ENCODE data around the gene GABRB2. TPM values are rescaled to one million over a fixed set of nuclear protein-coding genes. Genes with fewer than 3 reads are reported as not detected.
"Not testable (repeated sequence)": the region's sequence is repeated elsewhere in the genome, so short reads cannot be mapped to it uniquely, and the experiment has no call there.

Gene GABRB2
- total and polyA plus RNA-seq, 2 experiments from 2014 or later = 0.11 to 0.94 TPM

- TF ChIP-seq CTCF (conservative IDR thresholded peaks at IDR 0.05; ENCODE audit: low read depth in 2 of 2) = no peak
- TF ChIP-seq EZH2phosphoT487 (IDR thresholded peaks at IDR 0.05; ENCODE audit: unreplicated experiment) = no peak
- no peak for TF ChIP-seq STAT1 (IDR thresholded peaks at IDR 0.05; ENCODE audit: unreplicated experiment)
Measured at GRCh38 chr5:161299053-161299452, 247.5 kb downstream of the GABRB2 start (continued).

GRCh38 chr5:161297388-161297787 is 249.1 kb downstream of the GABRB2 start:
- H3K4me3 ChIP-seq; H3K27ac Mint-ChIP-seq; H3K4me2 ChIP-seq; H3K27me3 Mint-ChIP-seq (ENCODE audit: insufficient read depth, low read depth, poor library complexity); H3K9me2 ChIP-seq (ENCODE audit: insufficient read depth); H3K79me2 ChIP-seq (replicated peaks; ENCODE audit: insufficient read depth); H3F3A ChIP-seq (replicated peaks; ENCODE audit: low read depth); H3K4me3 Mint-ChIP-seq; H4K20me1 ChIP-seq (replicated peaks; ENCODE audit: insufficient read depth); H3K36me3 Mint-ChIP-seq (ENCODE audit: low read depth); DNase-seq (ENCODE audit: low spot score); H3K27me3 ChIP-seq (ENCODE audit: insufficient read depth); H3K36me3 ChIP-seq (ENCODE audit: insufficient read depth); ATAC-seq; H3K9me3 Mint-ChIP-seq; H3K4me1 Mint-ChIP-seq; H3K4me1 ChIP-seq (ENCODE audit: insufficient read depth); H3K27ac ChIP-seq (ENCODE audit: low read depth); H2AFZ ChIP-seq: not testable (repeated sequence)

- no peaks in the 10 kb centered on the region for H3K4me1 ChIP-seq (ENCODE audit: insufficient read depth)
- ATAC-seq (no peak), DNase-seq (ENCODE audit: low spot score) (no peak)
- H3K9me2 ChIP-seq (ENCODE audit: insufficient read depth) = peaks cover 3% of the 10 kb centered on the region; the same call in 1 of the 2 replicates
- H3K36me3 ChIP-seq (ENCODE audit: insufficient read depth) = no peaks in the 10 kb centered on the region
- H3K9me3 Mint-ChIP-seq = peaks cover 5% of the 10 kb centered on the region; the same call in 2 of the 3 replicates
- no peak overlapping the region for H3K27ac Mint-ChIP-seq
- no peaks in the 10 kb centered on the region; the same call in 2 of the 3 replicates for H3K36me3 Mint-ChIP-seq (ENCODE audit: low read depth)
- H3K27me3 ChIP-seq (ENCODE audit: insufficient read depth) = no peaks in the 10 kb centered on the region
- H3K4me1 Mint-ChIP-seq = no peaks in the 10 kb centered on the region
- no peak overlapping the region for H2AFZ ChIP-seq
- no peak overlapping the region for H3K4me2 ChIP-seq
- H4K20me1 ChIP-seq (replicated peaks; ENCODE audit: insufficient read depth) = no peaks in the 10 kb centered on the region
- H3F3A ChIP-seq (replicated peaks; ENCODE audit: low read depth) = no peaks in the 10 kb centered on the region
- no peaks in the 10 kb centered on the region for H3K79me2 ChIP-seq (replicated peaks; ENCODE audit: insufficient read depth)
- no peak overlapping the region for H3K4me3 ChIP-seq
- no peak overlapping the region for H3K4me3 Mint-ChIP-seq
- no peaks in the 10 kb centered on the region for H3K27me3 Mint-ChIP-seq (ENCODE audit: insufficient read depth, low read depth, poor library complexity)
- H3K27ac ChIP-seq (ENCODE audit: low read depth) = no peak overlapping the region
- TF ChIP-seq POLR2AphosphoS5 (IDR thresholded peaks at IDR 0.05; ENCODE audit: low read depth) = no peak
- TF ChIP-seq JUNB (IDR thresholded peaks at IDR 0.05; ENCODE audit: unreplicated experiment) = no peak
- TF ChIP-seq EZH2phosphoT487 (IDR thresholded peaks at IDR 0.05; ENCODE audit: unreplicated experiment) = no peak
- TF ChIP-seq ZNF331 (CRISPR knock-in tag; IDR thresholded peaks at IDR 0.05; ENCODE audit: low read depth) = no peak
- no peak for TF ChIP-seq EZH2 (IDR thresholded peaks at IDR 0.05; ENCODE audit: low read depth, unreplicated experiment)
- no peak for TF ChIP-seq NANOG (IDR thresholded peaks at IDR 0.05; ENCODE audit: borderline replicate concordance)
- TF ChIP-seq, protein P1, sequence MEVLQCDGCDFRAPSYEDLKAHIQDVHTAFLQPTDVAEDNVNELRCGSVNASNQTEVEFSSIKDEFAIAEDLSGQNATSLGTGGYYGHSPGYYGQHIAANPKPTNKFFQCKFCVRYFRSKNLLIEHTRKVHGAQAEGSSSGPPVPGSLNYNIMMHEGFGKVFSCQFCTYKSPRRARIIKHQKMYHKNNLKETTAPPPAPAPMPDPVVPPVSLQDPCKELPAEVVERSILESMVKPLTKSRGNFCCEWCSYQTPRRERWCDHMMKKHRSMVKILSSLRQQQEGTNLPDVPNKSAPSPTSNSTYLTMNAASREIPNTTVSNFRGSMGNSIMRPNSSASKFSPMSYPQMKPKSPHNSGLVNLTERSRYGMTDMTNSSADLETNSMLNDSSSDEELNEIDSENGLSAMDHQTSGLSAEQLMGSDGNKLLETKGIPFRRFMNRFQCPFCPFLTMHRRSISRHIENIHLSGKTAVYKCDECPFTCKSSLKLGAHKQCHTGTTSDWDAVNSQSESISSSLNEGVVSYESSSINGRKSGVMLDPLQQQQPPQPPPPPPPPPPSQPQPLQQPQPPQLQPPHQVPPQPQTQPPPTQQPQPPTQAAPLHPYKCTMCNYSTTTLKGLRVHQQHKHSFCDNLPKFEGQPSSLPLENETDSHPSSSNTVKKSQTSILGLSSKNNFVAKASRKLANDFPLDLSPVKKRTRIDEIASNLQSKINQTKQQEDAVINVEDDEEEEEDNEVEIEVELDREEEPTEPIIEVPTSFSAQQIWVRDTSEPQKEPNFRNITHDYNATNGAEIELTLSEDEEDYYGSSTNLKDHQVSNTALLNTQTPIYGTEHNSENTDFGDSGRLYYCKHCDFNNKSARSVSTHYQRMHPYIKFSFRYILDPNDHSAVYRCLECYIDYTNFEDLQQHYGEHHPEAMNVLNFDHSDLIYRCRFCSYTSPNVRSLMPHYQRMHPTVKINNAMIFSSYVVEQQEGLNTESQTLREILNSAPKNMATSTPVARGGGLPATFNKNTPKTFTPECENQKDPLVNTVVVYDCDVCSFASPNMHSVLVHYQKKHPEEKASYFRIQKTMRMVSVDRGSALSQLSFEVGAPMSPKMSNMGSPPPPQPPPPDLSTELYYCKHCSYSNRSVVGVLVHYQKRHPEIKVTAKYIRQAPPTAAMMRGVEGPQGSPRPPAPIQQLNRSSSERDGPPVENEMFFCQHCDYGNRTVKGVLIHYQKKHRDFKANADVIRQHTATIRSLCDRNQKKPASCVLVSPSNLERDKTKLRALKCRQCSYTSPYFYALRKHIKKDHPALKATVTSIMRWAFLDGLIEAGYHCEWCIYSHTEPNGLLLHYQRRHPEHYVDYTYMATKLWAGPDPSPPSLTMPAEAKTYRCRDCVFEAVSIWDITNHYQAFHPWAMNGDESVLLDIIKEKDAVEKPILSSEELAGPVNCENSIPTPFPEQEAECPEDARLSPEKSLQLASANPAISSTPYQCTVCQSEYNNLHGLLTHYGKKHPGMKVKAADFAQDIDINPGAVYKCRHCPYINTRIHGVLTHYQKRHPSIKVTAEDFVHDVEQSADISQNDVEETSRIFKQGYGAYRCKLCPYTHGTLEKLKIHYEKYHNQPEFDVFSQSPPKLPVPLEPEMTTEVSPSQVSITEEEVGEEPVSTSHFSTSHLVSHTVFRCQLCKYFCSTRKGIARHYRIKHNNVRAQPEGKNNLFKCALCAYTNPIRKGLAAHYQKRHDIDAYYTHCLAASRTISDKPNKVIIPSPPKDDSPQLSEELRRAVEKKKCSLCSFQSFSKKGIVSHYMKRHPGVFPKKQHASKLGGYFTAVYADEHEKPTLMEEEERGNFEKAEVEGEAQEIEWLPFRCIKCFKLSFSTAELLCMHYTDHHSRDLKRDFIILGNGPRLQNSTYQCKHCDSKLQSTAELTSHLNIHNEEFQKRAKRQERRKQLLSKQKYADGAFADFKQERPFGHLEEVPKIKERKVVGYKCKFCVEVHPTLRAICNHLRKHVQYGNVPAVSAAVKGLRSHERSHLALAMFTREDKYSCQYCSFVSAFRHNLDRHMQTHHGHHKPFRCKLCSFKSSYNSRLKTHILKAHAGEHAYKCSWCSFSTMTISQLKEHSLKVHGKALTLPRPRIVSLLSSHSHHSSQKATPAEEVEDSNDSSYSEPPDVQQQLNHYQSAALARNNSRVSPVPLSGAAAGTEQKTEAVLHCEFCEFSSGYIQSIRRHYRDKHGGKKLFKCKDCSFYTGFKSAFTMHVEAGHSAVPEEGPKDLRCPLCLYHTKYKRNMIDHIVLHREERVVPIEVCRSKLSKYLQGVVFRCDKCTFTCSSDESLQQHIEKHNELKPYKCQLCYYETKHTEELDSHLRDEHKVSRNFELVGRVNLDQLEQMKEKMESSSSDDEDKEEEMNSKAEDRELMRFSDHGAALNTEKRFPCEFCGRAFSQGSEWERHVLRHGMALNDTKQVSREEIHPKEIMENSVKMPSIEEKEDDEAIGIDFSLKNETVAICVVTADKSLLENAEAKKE (CRISPR knock-in tag; IDR thresholded peaks at IDR 0.05) = no peak
- no peak for TF ChIP-seq ZNF114 (CRISPR knock-in tag; IDR thresholded peaks at IDR 0.05)
- no peak for TF ChIP-seq STAT1 (IDR thresholded peaks at IDR 0.05; ENCODE audit: unreplicated experiment)
- no peak for TF ChIP-seq CTCF (conservative IDR thresholded peaks at IDR 0.05; ENCODE audit: low read depth in 2 of 2)
Measured at GRCh38 chr5:161295721-161296250, 250.7 kb downstream of the GABRB2 start.

All from GM23338 (cell line).